Measurements from ENCODE around the gene FGF3. TPM values are rescaled to one million over a fixed set of nuclear protein-coding genes. Genes with fewer than 3 reads are reported as not detected.

Gene FGF3
- total RNA-seq, 1 donor from 2014 or later, result not detected

DNA sequence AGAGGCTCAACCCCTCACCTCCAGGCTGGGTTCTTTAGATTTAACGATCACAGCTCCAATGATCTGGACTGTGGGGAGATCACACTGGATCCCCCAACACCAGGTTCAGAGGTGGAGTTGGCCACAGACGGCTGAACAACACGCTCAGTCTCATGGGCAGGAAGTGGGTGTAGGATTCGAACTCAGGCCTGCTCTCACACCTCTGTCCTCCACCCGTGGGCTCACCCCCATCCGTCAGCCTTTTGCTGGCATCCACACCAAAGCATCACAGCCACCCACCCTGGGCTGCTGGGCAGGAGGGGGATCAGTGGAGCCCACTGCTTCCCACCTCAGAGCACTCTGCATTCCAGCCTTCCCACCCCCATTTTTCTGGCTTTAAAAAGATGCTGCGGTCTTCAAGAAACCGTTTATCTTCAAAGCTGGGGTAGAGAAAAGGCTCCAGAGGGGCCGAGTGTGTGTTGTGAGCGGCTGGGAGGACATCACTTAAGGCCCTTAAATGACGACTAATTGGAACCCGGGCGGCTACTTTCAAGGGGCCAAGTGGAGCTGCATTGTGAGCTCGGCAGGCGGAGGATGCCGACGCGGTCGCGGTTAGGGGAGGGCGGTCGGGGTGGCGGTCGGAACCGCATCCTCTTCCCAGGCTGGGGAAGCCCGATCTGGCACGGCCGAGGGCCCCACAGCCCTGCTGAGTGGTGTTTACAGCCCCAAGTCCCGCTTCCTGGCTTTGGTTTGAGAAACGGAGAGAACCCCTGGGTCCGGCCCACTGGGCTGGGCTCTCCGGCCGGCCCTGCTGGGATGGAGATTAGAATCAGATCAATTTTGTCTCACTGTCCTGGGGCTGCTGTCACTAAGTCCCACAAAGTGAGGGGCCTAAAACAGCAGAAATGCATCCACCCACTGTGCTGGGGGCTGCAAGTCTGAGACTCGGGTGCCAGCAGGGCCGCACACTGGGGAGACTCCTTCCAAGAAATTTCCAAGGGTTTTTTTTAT lies 15.9 kb upstream of the FGF3 start:
- no peaks in the 10 kb centered on the region for H3K36me3 Mint-ChIP-seq (ENCODE audit: low read depth)
- no peak for DNase-seq (ENCODE audit: low spot score)
- H3K4me1 Mint-ChIP-seq (ENCODE audit: low read depth), result no peaks in the 10 kb centered on the region
- no peak overlapping the region for H3K27ac Mint-ChIP-seq (ENCODE audit: unreplicated experiment)
- H3K9me3 Mint-ChIP-seq (ENCODE audit: low read depth), result no peaks in the 10 kb centered on the region
- TF ChIP-seq, protein P1, sequence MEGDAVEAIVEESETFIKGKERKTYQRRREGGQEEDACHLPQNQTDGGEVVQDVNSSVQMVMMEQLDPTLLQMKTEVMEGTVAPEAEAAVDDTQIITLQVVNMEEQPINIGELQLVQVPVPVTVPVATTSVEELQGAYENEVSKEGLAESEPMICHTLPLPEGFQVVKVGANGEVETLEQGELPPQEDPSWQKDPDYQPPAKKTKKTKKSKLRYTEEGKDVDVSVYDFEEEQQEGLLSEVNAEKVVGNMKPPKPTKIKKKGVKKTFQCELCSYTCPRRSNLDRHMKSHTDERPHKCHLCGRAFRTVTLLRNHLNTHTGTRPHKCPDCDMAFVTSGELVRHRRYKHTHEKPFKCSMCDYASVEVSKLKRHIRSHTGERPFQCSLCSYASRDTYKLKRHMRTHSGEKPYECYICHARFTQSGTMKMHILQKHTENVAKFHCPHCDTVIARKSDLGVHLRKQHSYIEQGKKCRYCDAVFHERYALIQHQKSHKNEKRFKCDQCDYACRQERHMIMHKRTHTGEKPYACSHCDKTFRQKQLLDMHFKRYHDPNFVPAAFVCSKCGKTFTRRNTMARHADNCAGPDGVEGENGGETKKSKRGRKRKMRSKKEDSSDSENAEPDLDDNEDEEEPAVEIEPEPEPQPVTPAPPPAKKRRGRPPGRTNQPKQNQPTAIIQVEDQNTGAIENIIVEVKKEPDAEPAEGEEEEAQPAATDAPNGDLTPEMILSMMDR (IDR thresholded peaks at IDR 0.05), result no peak
- no peak overlapping the region for H3K4me3 Mint-ChIP-seq (ENCODE audit: unreplicated experiment)
- H3K27me3 Mint-ChIP-seq (ENCODE audit: low read depth), result peaks cover 17% of the 10 kb centered on the region

- Mint-ChIP-seq H3K4me3 (ENCODE audit: unreplicated experiment) (no peak overlapping the region), H3K27ac (ENCODE audit: unreplicated experiment) (no peak overlapping the region), H3K27me3 (ENCODE audit: low read depth) (peaks cover 17% of the 10 kb centered on the region), H3K9me3 (ENCODE audit: low read depth) (no peaks in the 10 kb centered on the region), H3K4me1 (ENCODE audit: low read depth) (no peaks in the 10 kb centered on the region), H3K36me3 (ENCODE audit: low read depth) (no peaks in the 10 kb centered on the region)
- TF ChIP-seq, protein P1 (IDR thresholded peaks at IDR 0.05), result no peak
- no peak for DNase-seq (ENCODE audit: low spot score)
These were observed 15.0 kb upstream of the FGF3 start for GRCh38 chr11:69834251-69834650.

DNA sequence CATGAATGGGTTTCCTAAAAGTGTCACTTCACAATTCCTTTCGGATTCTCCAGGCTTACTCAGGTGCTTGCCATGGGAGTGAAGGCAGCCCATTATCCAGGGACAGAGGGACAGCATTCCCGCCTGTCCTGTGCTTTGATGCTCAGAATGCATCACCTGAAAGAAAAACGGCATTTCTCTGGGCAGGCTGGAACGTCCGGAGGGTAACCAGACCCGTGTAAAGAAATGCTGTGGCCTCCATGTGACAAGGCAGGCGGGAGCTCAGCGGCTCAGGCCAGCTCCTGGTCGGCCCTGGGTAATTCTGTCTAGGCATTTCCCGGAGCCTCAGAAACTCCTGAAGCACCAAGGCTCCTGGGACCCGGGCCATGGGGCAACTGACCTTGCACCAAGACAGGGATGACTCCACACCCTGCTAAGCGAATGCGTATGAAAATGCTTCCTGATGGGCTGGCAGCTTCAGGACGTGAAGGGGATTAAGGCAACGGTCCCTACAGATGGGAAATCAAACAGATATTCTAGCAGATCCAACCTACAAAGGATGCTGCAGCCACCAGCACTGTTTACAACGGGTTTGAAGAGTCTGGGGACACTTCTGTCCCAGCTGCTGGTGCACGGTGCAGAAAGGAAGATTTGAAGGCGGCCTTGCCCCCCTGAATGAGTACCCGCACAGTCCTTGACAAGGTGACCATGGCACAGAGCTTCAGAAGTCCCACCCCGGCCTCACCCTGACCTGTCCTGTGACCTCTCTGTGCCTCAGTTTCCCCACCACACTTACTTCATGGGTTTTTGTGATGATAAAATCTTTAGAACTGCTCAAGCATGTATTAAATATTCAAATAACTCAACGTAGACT lies 13.6 kb upstream of the FGF3 start:
- H3K27ac Mint-ChIP-seq (ENCODE audit: unreplicated experiment), result no peak overlapping the region
- H3K4me3 Mint-ChIP-seq (ENCODE audit: unreplicated experiment), result no peak overlapping the region
- TF ChIP-seq, protein P1 (IDR thresholded peaks at IDR 0.05), result no peak
- H3K36me3 Mint-ChIP-seq (ENCODE audit: low read depth), result no peaks in the 10 kb centered on the region
- no peaks in the 10 kb centered on the region for H3K4me1 Mint-ChIP-seq (ENCODE audit: low read depth)
- no peak for DNase-seq (ENCODE audit: low spot score)
- no peaks in the 10 kb centered on the region for H3K9me3 Mint-ChIP-seq (ENCODE audit: low read depth)
- H3K27me3 Mint-ChIP-seq (ENCODE audit: low read depth), result peaks cover 17% of the 10 kb centered on the region

- no peak overlapping the region for H3K27ac Mint-ChIP-seq (ENCODE audit: unreplicated experiment)
These were observed 12.8 kb upstream of the FGF3 start for GRCh38 chr11:69831985-69832384.

More at GRCh38 chr11:69831985-69832384, 12.8 kb upstream of the FGF3 start:
- H3K4me3 Mint-ChIP-seq (ENCODE audit: unreplicated experiment), result no peak overlapping the region
- H3K27me3 Mint-ChIP-seq (ENCODE audit: low read depth), result peaks cover 17% of the 10 kb centered on the region
- TF ChIP-seq, protein P1 (IDR thresholded peaks at IDR 0.05), result no peak
- DNase-seq (ENCODE audit: low spot score), result no peak
- H3K36me3 Mint-ChIP-seq (ENCODE audit: low read depth), result no peaks in the 10 kb centered on the region
- H3K9me3 Mint-ChIP-seq (ENCODE audit: low read depth), result peaks cover 6% of the 10 kb centered on the region
- H3K4me1 Mint-ChIP-seq (ENCODE audit: low read depth), result no peaks in the 10 kb centered on the region
